ENCODE data around the gene NR1D2.

GRCh38 chr3:23953523-23953922, 8.4 kb downstream of the NR1D2 start:
- no peak for TF ChIP-seq CTCF (IDR thresholded peaks at IDR 0.05)
- no peak for TF ChIP-seq ZC3H11A (IDR thresholded peaks at IDR 0.05)
- no peak for TF ChIP-seq MAX (IDR thresholded peaks at IDR 0.05)
- no peak for TF ChIP-seq POLR2A (IDR thresholded peaks at IDR 0.05; ENCODE audit: low read length)
- TF ChIP-seq HDAC2 (IDR thresholded peaks at IDR 0.05): no peak
- no peak for TF ChIP-seq CHD4 (IDR thresholded peaks at IDR 0.05; ENCODE audit: borderline replicate concordance)

Measured in A549 (cell line).